H1 (cell line): ENCODE results near the gene LHCGR. TPM values are rescaled to one million over a fixed set of nuclear protein-coding genes. Genes with fewer than 3 reads are reported as not detected.

ENCODE experiments used
- CTCF ChIA-PET: fragments of 300-600 bp; sonication (Branson Sonifier 250); formaldehyde crosslinking; loops from one replicate; lab custom pipeline; 2021; ENCODE audit not compliant: partially characterized antibody; lab: Charles Lee
- POLR2A ChIA-PET: fragments of 300-600 bp; sonication (Branson Sonifier 250); formaldehyde crosslinking; loops from one replicate; lab custom pipeline; 2021; ENCODE audit warnings: inconsistent platforms; ENCODE audit not compliant: partially characterized antibody; lab: Charles Lee
- DNase-seq, 2 experiments: peaks; one replicate each; pipeline versions ENCODE4 v3.0.0 to v3.0.0-alpha.2; 2010 to 2022; ENCODE audit warnings: low spot score in 2 of 2, low read depth in 1 of 2, mixed read lengths in 1 of 2
- FAIRE-seq: peaks from 2 replicates; lab custom pipeline; 2011; peaks lifted over from hg19 to GRCh38; lab: Jason Lieb, UNC
- H2AFZ ChIP-seq: 2 replicates; pipeline ENCODE4 v1.8.1; 2012; ENCODE audit warnings: low read length, inconsistent platforms
- H2AK5ac ChIP-seq: 2 replicates; pipeline ENCODE4 v1.6.1; 2013; ENCODE audit warnings: low read depth, low read length
- H2BK120ac ChIP-seq: replicated peaks from 2 replicates; pipeline ENCODE3; 2013; ENCODE audit warnings: low read depth, low read length, inconsistent platforms
- H2BK12ac ChIP-seq: 2 replicates; pipeline ENCODE4 v1.6.1; 2013; ENCODE audit warnings: low read depth, low read length
- H2BK15ac ChIP-seq: 2 replicates; pipeline ENCODE4 v1.6.1; 2013; ENCODE audit warnings: low read length
- H2BK20ac ChIP-seq: 2 replicates; pipeline ENCODE4 v1.6.1; 2013; ENCODE audit warnings: low read length
- H2BK5ac ChIP-seq: 2 replicates; pipeline ENCODE4 v1.6.1; 2013; ENCODE audit warnings: low read depth, low read length
- H3K14ac ChIP-seq: 2 replicates; pipeline ENCODE4 v1.6.1; 2013; ENCODE audit warnings: inconsistent platforms; ENCODE audit not compliant: insufficient read length
- H3K18ac ChIP-seq: 2 replicates; pipeline ENCODE4 v1.6.1; 2013; ENCODE audit warnings: low read length; ENCODE audit errors: extremely low read depth
- H3K23ac ChIP-seq: 2 replicates; pipeline ENCODE4 v1.6.1; 2013; ENCODE audit warnings: inconsistent platforms; ENCODE audit not compliant: insufficient read length
- H3K23me2 ChIP-seq: 2 replicates; pipeline ENCODE4 v1.6.1; 2013; ENCODE audit warnings: low read depth, low read length
- H3K27ac ChIP-seq: 2 replicates; pipeline ENCODE4 v1.6.1; 2011; ENCODE audit warnings: low read depth, low read length, inconsistent platforms
- H3K27me3 ChIP-seq, 4 experiments: replicated peaks in 1 of 4; 1 replicate in 1 of 4; 2 replicates in 3 of 4; pipeline versions ENCODE4 v1.6.1 to v1.8.1; 2011 to 2013; ENCODE audit warnings: low read length in 3 of 4, mild to moderate bottlenecking in 3 of 4, inconsistent platforms in 2 of 4, mixed read lengths in 2 of 4, moderate library complexity in 1 of 4; ENCODE audit not compliant: control insufficient read depth in 3 of 4, insufficient read depth in 3 of 4; ENCODE audit errors: extremely low read depth in 1 of 4
- H3K36me3 ChIP-seq, 4 experiments: 2 replicates each; pipeline versions ENCODE4 v1.6.1 to v1.8.1; 2011 to 2013; ENCODE audit warnings: mild to moderate bottlenecking in 4 of 4, low read length in 3 of 4, moderate library complexity in 2 of 4, control low read depth in 1 of 4, inconsistent platforms in 1 of 4; ENCODE audit not compliant: insufficient read depth in 4 of 4, control insufficient read depth in 2 of 4
- H3K4ac ChIP-seq: replicated peaks from 2 replicates; pipeline ENCODE3; 2013; ENCODE audit warnings: low read length, low read depth, mixed read lengths, inconsistent platforms; ENCODE audit not compliant: insufficient read length
- H3K4me1 ChIP-seq, 4 experiments: replicated peaks in 1 of 4; 1 replicate in 1 of 4; 2 replicates in 3 of 4; pipeline versions ENCODE4 v1.6.1 to v1.8.1; 2011 to 2013; ENCODE audit warnings: low read length in 3 of 4, inconsistent platforms in 2 of 4, mixed read lengths in 1 of 4; ENCODE audit not compliant: insufficient read depth in 4 of 4, control insufficient read depth in 3 of 4
- H3K4me2 ChIP-seq, 2 experiments: 2 replicates each; pipeline versions ENCODE4 v1.6.1 to v1.8.1; 2011 to 2013; ENCODE audit warnings: low read depth in 2 of 2, low read length in 2 of 2, control low read depth in 1 of 2, inconsistent platforms in 1 of 2, mild to moderate bottlenecking in 1 of 2; ENCODE audit not compliant: insufficient read depth in 1 of 2
- H3K4me3 ChIP-seq, 4 experiments: fragments of 200-600, 300-600 bp in 1 of 4; sonication (generic), shearing (Covaris generic), sonication (Bioruptor Twin) in 1 of 4; 2 replicates each; pipeline versions ENCODE4 v1.5.1 to v1.8.1; 2011 to 2016; ENCODE audit warnings: low read length in 4 of 4, low read depth in 3 of 4, control low read depth in 2 of 4, inconsistent platforms in 2 of 4, mild to moderate bottlenecking in 2 of 4, mixed read lengths in 1 of 4, moderate library complexity in 1 of 4; ENCODE audit not compliant: insufficient read depth in 2 of 4; ENCODE audit errors: extremely low read depth in 1 of 4
- H3K56ac ChIP-seq: replicated peaks from 2 replicates; pipeline ENCODE3; 2013; ENCODE audit warnings: low read depth, mild to moderate bottlenecking, mixed read lengths, low read length, inconsistent platforms; ENCODE audit not compliant: insufficient read length
- H3K79me1 ChIP-seq: 2 replicates; pipeline ENCODE4 v1.6.1; 2013; ENCODE audit warnings: low read depth, low read length, control low read depth
- H3K79me2 ChIP-seq, 2 experiments: 2 replicates each; pipeline versions ENCODE4 v1.6.1 to v1.8.1; 2012 to 2013; ENCODE audit warnings: low read length in 2 of 2, mild to moderate bottlenecking in 2 of 2, inconsistent platforms in 1 of 2; ENCODE audit not compliant: insufficient read depth in 2 of 2, control insufficient read depth in 1 of 2
- H3K9ac ChIP-seq, 4 experiments: replicated peaks in 1 of 4; 1 replicate in 1 of 4; 2 replicates in 3 of 4; pipeline versions ENCODE4 v1.6.1 to v1.8.1; 2011 to 2013; ENCODE audit warnings: low read depth in 3 of 4, low read length in 3 of 4, control low read depth in 2 of 4, mild to moderate bottlenecking in 2 of 4, moderate library complexity in 2 of 4, inconsistent platforms in 1 of 4; ENCODE audit errors: extremely low read depth in 1 of 4
- H3K9me3 ChIP-seq, 2 experiments: 2 replicates each; pipeline versions ENCODE4 v1.6.1 to v1.8.1; 2012 to 2013; ENCODE audit warnings: mild to moderate bottlenecking in 2 of 2, moderate library complexity in 2 of 2, control low read depth in 1 of 2, inconsistent platforms in 1 of 2, low read depth in 1 of 2, low read length in 1 of 2, mixed read lengths in 1 of 2; ENCODE audit not compliant: insufficient read depth in 2 of 2
- H4K20me1 ChIP-seq, 2 experiments: replicated peaks in 1 of 2; 2 replicates each; pipeline versions ENCODE3 to v1.8.1; 2011 to 2013; ENCODE audit warnings: inconsistent platforms in 2 of 2, low read length in 2 of 2, mild to moderate bottlenecking in 1 of 2; ENCODE audit not compliant: insufficient read depth in 2 of 2, control insufficient read depth in 1 of 2
- H4K5ac ChIP-seq: 2 replicates; pipeline ENCODE4 v1.6.1; 2013; ENCODE audit warnings: low read length, low read depth, mixed read lengths, inconsistent platforms; ENCODE audit not compliant: insufficient read length
- H4K8ac ChIP-seq: 2 replicates; pipeline ENCODE4 v1.8.0; 2013; ENCODE audit warnings: mild to moderate bottlenecking, moderate library complexity, low read length, inconsistent platforms; ENCODE audit not compliant: insufficient read depth; ENCODE audit errors: extremely low read depth
- H4K91ac ChIP-seq: replicated peaks from 2 replicates; pipeline ENCODE3; 2013; ENCODE audit warnings: low read length, mixed read lengths, inconsistent platforms; ENCODE audit not compliant: insufficient read length
- CHD2 ChIP-seq: IDR thresholded peaks from 2 replicates; pipeline ENCODE4 v1.6.1; 2012; ENCODE audit warnings: low read length, improper control_type of control experiment
- EP300 ChIP-seq, 2 experiments: IDR thresholded peaks; 1 replicate in 1 of 2; 2 replicates in 1 of 2; pipeline ENCODE4 v1.6.1; 2011 to 2012; ENCODE audit warnings: low read depth in 2 of 2, low read length in 2 of 2, mild to moderate bottlenecking in 2 of 2, borderline replicate concordance in 1 of 2, inconsistent platforms in 1 of 2, moderate library complexity in 1 of 2
- HDAC6 ChIP-seq: IDR thresholded peaks from one replicate; pipeline ENCODE4 v1.7.1; 2012; ENCODE audit warnings: low read depth, mild to moderate bottlenecking, inconsistent platforms, low read length, moderate library complexity
- JUND ChIP-seq: IDR thresholded peaks from 2 replicates; pipeline ENCODE4 v1.6.1; 2011; ENCODE audit warnings: mild to moderate bottlenecking, improper control_type of control experiment, low read length
- KDM5A ChIP-seq: fragments of 200-600 bp; IDR thresholded peaks from 2 replicates; pipeline ENCODE4 v1.7.1; 2012; ENCODE audit warnings: mild to moderate bottlenecking, low read length, inconsistent platforms, mixed read lengths
- MAFK ChIP-seq: IDR thresholded peaks from 2 replicates; pipeline ENCODE4 v1.6.1; 2012; ENCODE audit warnings: low read depth, mild to moderate bottlenecking, improper control_type of control experiment, low read length
- whole genome bisulfite sequencing, 2 experiments: shearing (Covaris generic) in 1 of 2; methylation state at CpG; one replicate each; pipeline versions ENCODE4 v1.1.6 to v1.1.7; 2013 to 2015; ENCODE audit warnings: low lambda C conversion rate in 2 of 2, mixed read lengths in 2 of 2, inconsistent platforms in 1 of 2, low coverage in 1 of 2, missing lambda C conversion rate in 1 of 2; ENCODE audit not compliant: insufficient replicate concordance in 2 of 2, insufficient coverage in 1 of 2, insufficient read length in 1 of 2; ENCODE audit errors: extremely low coverage in 1 of 2, missing lambda C conversion rate in 1 of 2; 5-methylcytosine and 5-hydroxymethylcytosine counted together
- polyA plus RNA-seq, 7 experiments: library from polyadenylated mRNA; depleted of rRNA in 3 of 7; stranded (reverse) in 5 of 7; unstranded in 2 of 7; fragments of >200 nt in 5 of 7; fragments of 200-250 nt in 2 of 7; gene quantifications; 1 replicate in 5 of 7; 2 replicates in 1 of 7; 4 replicates in 1 of 7; pipeline versions ENCODE4 v1.2.1 to v1.2.3, GENCODE V29; 2011 to 2013; ENCODE audit warnings: missing spikeins in 2 of 7, mixed read lengths in 2 of 7
- total RNA-seq: library from RNA; stranded (reverse); fragmentation: NEBNext Ultra II Directional; extraction: Animal tissue kit (Norgen Biotek cat#: 25700); gene quantifications from 2 replicates; pipeline ENCODE4 v1.2.1, GENCODE V29; 2021
- TF ChIP-seq, protein P1 (sequence below), 3 experiments: IDR thresholded peaks; 1 replicate in 2 of 3; 2 replicates in 1 of 3; pipeline versions ENCODE4 v1.5.1 to v1.6.1; 2011; ENCODE audit warnings: low read length in 3 of 3, mild to moderate bottlenecking in 3 of 3, inconsistent platforms in 2 of 3, low read depth in 1 of 3, moderate library complexity in 1 of 3; ENCODE audit not compliant: insufficient read depth in 1 of 3; ENCODE audit errors: control extremely low read depth in 1 of 3

LHCGR gene
- total and polyA plus RNA-seq, 2 of the 8 experiments (the other 6 are each of a cell fraction or from before 2014, with no cell fraction given), result 0.30 to 0.73 TPM

GRCh38 chr2:48781366-48781765 lies 25.8 kb upstream of the LHCGR start:
- DNase-seq, result no peak
- H3K79me1 ChIP-seq, result no peaks in the 10 kb centered on the region
- no peak overlapping the region for H3K4ac ChIP-seq
- no peaks in the 10 kb centered on the region for H3K9me3 ChIP-seq
- ChIA-PET POLR2A (no interaction called here), CTCF (interaction anchor here (0.9 to 1.0 kb wide), 2 partner anchors 14 to 56 kb away, joined by 3 to 4 read pairs; no protein-coding TSS in a partner anchor)
- no peak for FAIRE-seq
- H2BK12ac ChIP-seq, result no peak overlapping the region
- no peak overlapping the region for H2AK5ac ChIP-seq
- TF ChIP-seq EP300 (IDR thresholded peaks at IDR 0.05; ENCODE audit: borderline replicate concordance in 1 of 2, low read depth in 2 of 2, low read length in 2 of 2), result no peak
- TF ChIP-seq CHD2, result no peak
- TF ChIP-seq HDAC6, result no peak
- no peak for TF ChIP-seq KDM5A
- TF ChIP-seq, protein P1, sequence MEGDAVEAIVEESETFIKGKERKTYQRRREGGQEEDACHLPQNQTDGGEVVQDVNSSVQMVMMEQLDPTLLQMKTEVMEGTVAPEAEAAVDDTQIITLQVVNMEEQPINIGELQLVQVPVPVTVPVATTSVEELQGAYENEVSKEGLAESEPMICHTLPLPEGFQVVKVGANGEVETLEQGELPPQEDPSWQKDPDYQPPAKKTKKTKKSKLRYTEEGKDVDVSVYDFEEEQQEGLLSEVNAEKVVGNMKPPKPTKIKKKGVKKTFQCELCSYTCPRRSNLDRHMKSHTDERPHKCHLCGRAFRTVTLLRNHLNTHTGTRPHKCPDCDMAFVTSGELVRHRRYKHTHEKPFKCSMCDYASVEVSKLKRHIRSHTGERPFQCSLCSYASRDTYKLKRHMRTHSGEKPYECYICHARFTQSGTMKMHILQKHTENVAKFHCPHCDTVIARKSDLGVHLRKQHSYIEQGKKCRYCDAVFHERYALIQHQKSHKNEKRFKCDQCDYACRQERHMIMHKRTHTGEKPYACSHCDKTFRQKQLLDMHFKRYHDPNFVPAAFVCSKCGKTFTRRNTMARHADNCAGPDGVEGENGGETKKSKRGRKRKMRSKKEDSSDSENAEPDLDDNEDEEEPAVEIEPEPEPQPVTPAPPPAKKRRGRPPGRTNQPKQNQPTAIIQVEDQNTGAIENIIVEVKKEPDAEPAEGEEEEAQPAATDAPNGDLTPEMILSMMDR (IDR thresholded peaks at IDR 0.05; ENCODE audit: control extremely low read depth in 1 of 3, insufficient read depth in 1 of 3, low read depth in 1 of 3, low read length in 3 of 3), result no peak
- TF ChIP-seq JUND, result no peak
- TF ChIP-seq MAFK, result no peak
- TF ChIP-seq, all 59 proteins: peak for 0
- no peak overlapping the region for H2BK15ac ChIP-seq
- no peak overlapping the region for H4K5ac ChIP-seq
- 0 out of 7 replicates have a peak, but pooled peaks cover 0 to 2% (median 0%) of the 10 kb centered on the region in 4 experiments for H3K4me1 ChIP-seq
- no peaks in the 10 kb centered on the region for H4K20me1 ChIP-seq
- no peak overlapping the region for H4K91ac ChIP-seq
- H3K4me3 ChIP-seq, result no peak overlapping the region
- H4K8ac ChIP-seq, result no peak overlapping the region
- H3K23ac ChIP-seq, result no peak overlapping the region
- no peaks in the 10 kb centered on the region for H3K23me2 ChIP-seq
- no peak overlapping the region for H3K56ac ChIP-seq
- H3K36me3 ChIP-seq, result no peaks in the 10 kb centered on the region
- H3K14ac ChIP-seq, result no peak overlapping the region
- no peak overlapping the region for H3K27ac ChIP-seq
- H2BK120ac ChIP-seq, result no peak overlapping the region
- WGBS, 2 experiments, result 93% methylated on average over 1 of the region's 1 CpG; no CpG with 5 or more reads in 1 of the 2 experiments
- H3K4me2 ChIP-seq, result no peak overlapping the region
- no peak overlapping the region for H2AFZ ChIP-seq
- no peak overlapping the region for H2BK20ac ChIP-seq
- no peak overlapping the region for H3K9ac ChIP-seq
- no peaks in the 10 kb centered on the region for H3K27me3 ChIP-seq
- no peak overlapping the region for H3K18ac ChIP-seq
- no peaks in the 10 kb centered on the region for H3K79me2 ChIP-seq
- no peak overlapping the region for H2BK5ac ChIP-seq
